ENCODE results near the gene OR5A2. TPM values are rescaled to one million over a fixed set of nuclear protein-coding genes. Genes with fewer than 3 reads are reported as not detected.
"Not testable (repeated sequence)": the region's sequence is repeated elsewhere in the genome, so short reads cannot be mapped to it uniquely, and the experiment has no call there.

Gene OR5A2
- total RNA-seq, 2 experiments from 2014 or later: not detected

- Histone ChIP-seq H3K79me2 (ENCODE audit: insufficient read depth, low read depth, low read length) (no peaks in the 10 kb centered on the region), H2AFZ (ENCODE audit: low read length) (no peak overlapping the region), H3K9me2 (ENCODE audit: insufficient read depth, low read length) (no peaks in the 10 kb centered on the region; the same call in 1 of the 2 replicates), H3K36me3 (ENCODE audit: insufficient read depth, low read length) (no peaks in the 10 kb centered on the region), H3K4me3 (ENCODE audit: low read depth, low read length, poor library complexity, severe bottlenecking) (no peak overlapping the region), H3K9me3 (ENCODE audit: low read length) (no peaks in the 10 kb centered on the region), H4K20me1 (ENCODE audit: insufficient read depth, low read length) (no peaks in the 10 kb centered on the region), H3K27ac (ENCODE audit: low read depth, low read length, poor library complexity, severe bottlenecking) (no peak overlapping the region), H3K4me1 (ENCODE audit: insufficient read depth, low read length, poor library complexity, severe bottlenecking) (no peaks in the 10 kb centered on the region), H3K4me2 (ENCODE audit: low read length) (peak overlapping the region; percentile 28; the same call in 1 of the 2 replicates)
- ChIA-PET POLR2A (interaction anchor here (3.3 kb wide), 1 partner anchor 10 kb away, joined by 7 read pairs; no protein-coding TSS in a partner anchor), CTCF (ENCODE audit: unreplicated experiment) (no interaction called here)
- BruUV-seq (replicated peaks): no TSS peak
- no peak for DNase-seq (ENCODE audit: low spot score)
- TF ChIP-seq EZH2phosphoT487 (IDR thresholded peaks at IDR 0.05; ENCODE audit: borderline replicate concordance, low read depth, low read length) (no peak), CTCF (conservative IDR thresholded peaks at IDR 0.05; ENCODE audit: low read length) (no peak)
- intact Hi-C loops (cut with micrococcal nuclease; ENCODE audit: unreplicated experiment): no loop called here
Measured at GRCh38 chr11:59380263-59381059, 45.8 kb downstream of the OR5A2 start.

GRCh38 chr11:59372324-59372723 is 53.9 kb downstream of the OR5A2 start:
- H3K27ac ChIP-seq (ENCODE audit: low read depth, low read length, poor library complexity, severe bottlenecking); H4K20me1 ChIP-seq (ENCODE audit: insufficient read depth, low read length); BruUV-seq (replicated peaks); CTCF ChIA-PET (ENCODE audit: unreplicated experiment); DNase-seq (ENCODE audit: low spot score); H3K9me2 ChIP-seq (ENCODE audit: insufficient read depth, low read length); H3K4me1 ChIP-seq (ENCODE audit: insufficient read depth, low read length, poor library complexity, severe bottlenecking); H3K4me3 ChIP-seq (ENCODE audit: low read depth, low read length, poor library complexity, severe bottlenecking); H3K36me3 ChIP-seq (ENCODE audit: insufficient read depth, low read length); H3K79me2 ChIP-seq (ENCODE audit: insufficient read depth, low read depth, low read length); intact Hi-C loops (cut with micrococcal nuclease; ENCODE audit: unreplicated experiment); H3K4me2 ChIP-seq (ENCODE audit: low read length); H2AFZ ChIP-seq (ENCODE audit: low read length); H3K9me3 ChIP-seq (ENCODE audit: low read length): not testable (repeated sequence)
- POLR2A ChIA-PET: interaction anchor here (1.1 kb wide), 1 partner anchor 31 kb away, joined by 4 read pairs; no protein-coding TSS in a partner anchor

GRCh38 chr11:59368238-59369022 is 57.8 kb downstream of the OR5A2 start:
- DNase-seq (ENCODE audit: low spot score): no peak
- Histone ChIP-seq H3K9me3 (ENCODE audit: low read length) (no peaks in the 10 kb centered on the region), H3K4me1 (ENCODE audit: insufficient read depth, low read length, poor library complexity, severe bottlenecking) (no peaks in the 10 kb centered on the region), H3K36me3 (ENCODE audit: insufficient read depth, low read length) (no peaks in the 10 kb centered on the region), H4K20me1 (ENCODE audit: insufficient read depth, low read length) (no peaks in the 10 kb centered on the region), H3K79me2 (ENCODE audit: insufficient read depth, low read depth, low read length) (no peaks in the 10 kb centered on the region), H3K9me2 (ENCODE audit: insufficient read depth, low read length) (no peaks in the 10 kb centered on the region), H2AFZ (ENCODE audit: low read length) (no peak overlapping the region), H3K27ac (ENCODE audit: low read depth, low read length, poor library complexity, severe bottlenecking) (no peak overlapping the region), H3K4me3 (ENCODE audit: low read depth, low read length, poor library complexity, severe bottlenecking) (no peak overlapping the region), H3K4me2 (ENCODE audit: low read length) (no peak overlapping the region)
- POLR2A ChIA-PET: no interaction called here
- CTCF ChIA-PET (ENCODE audit: unreplicated experiment): no interaction called here
- TF ChIP-seq CTCF (conservative IDR thresholded peaks at IDR 0.05; ENCODE audit: low read length) (no peak), EZH2phosphoT487 (IDR thresholded peaks at IDR 0.05; ENCODE audit: borderline replicate concordance, low read depth, low read length) (no peak)
- intact Hi-C loops (cut with micrococcal nuclease; ENCODE audit: unreplicated experiment): no loop called here
- BruUV-seq (replicated peaks): no TSS peak

Other genes with a start within 250 kb of the OR5A2 start
- gene MPEG1, start 213.5 kb downstream of the OR5A2 start, total RNA-seq (2014; rRNA removed; shearing (Covaris generic)): 0.06 TPM in 1 of 2 replicates, not detected in the other
- gene MPEG1, start 213.5 kb downstream of the OR5A2 start, total RNA-seq (2022): 12.4 and 13.5 TPM in 2 replicates
- not detected in 2 replicates for gene OR5AN1, start 67.5 kb downstream of the OR5A2 start, total RNA-seq (2014; rRNA removed; shearing (Covaris generic))
- gene OR5AN1, start 67.5 kb downstream of the OR5A2 start, total RNA-seq (2022): not detected in 2 replicates
- not detected in 2 replicates for gene OR5A1, start 10.1 kb upstream of the OR5A2 start, total RNA-seq (2014; rRNA removed; shearing (Covaris generic))
- not detected in 2 replicates for gene OR5A1, start 10.1 kb upstream of the OR5A2 start, total RNA-seq (2022)
- not detected in 2 replicates for gene OR4D6, start 30.5 kb upstream of the OR5A2 start, total RNA-seq (2014; rRNA removed; shearing (Covaris generic))
- not detected in 2 replicates for gene OR4D6, start 30.5 kb upstream of the OR5A2 start, total RNA-seq (2022)
- 0.28 TPM in 1 of 2 replicates, not detected in the other for gene OR4D10, start 46.9 kb upstream of the OR5A2 start, total RNA-seq (2014; rRNA removed; shearing (Covaris generic))
- not detected in 2 replicates for gene OR4D10, start 46.9 kb upstream of the OR5A2 start, total RNA-seq (2022)
- gene OR4D11, start 77.2 kb upstream of the OR5A2 start, total RNA-seq (2014; rRNA removed; shearing (Covaris generic)): not detected in 2 replicates
- gene OR4D11, start 77.2 kb upstream of the OR5A2 start, total RNA-seq (2022): not detected in 2 replicates
- not detected in 2 replicates for gene OR4D9, start 85.1 kb upstream of the OR5A2 start, total RNA-seq (2014; rRNA removed; shearing (Covaris generic))
- not detected in 2 replicates for gene OR4D9, start 85.1 kb upstream of the OR5A2 start, total RNA-seq (2022)
- gene OSBP, start 189.4 kb upstream of the OR5A2 start, total RNA-seq (2014; rRNA removed; shearing (Covaris generic)): 16.9 and 19.2 TPM in 2 replicates
- 44.6 and 44.7 TPM in 2 replicates for gene OSBP, start 189.4 kb upstream of the OR5A2 start, total RNA-seq (2022)
- gene PATL1, start 242.6 kb upstream of the OR5A2 start, total RNA-seq (2014; rRNA removed; shearing (Covaris generic)): 14.7 and 15.2 TPM in 2 replicates
- gene PATL1, start 242.6 kb upstream of the OR5A2 start, total RNA-seq (2022): 46.3 TPM in 2 replicates

All from OCI-LY7 (cell line).